GM13977 (cell line): ENCODE results near the gene SRCIN1.
"Not testable (repeated sequence)": the region's sequence is repeated elsewhere in the genome, so short reads cannot be mapped to it uniquely, and the experiment has no call there.

Experiments
- DNase-seq: peaks from one replicate; pipeline ENCODE4 v3.0.0; 2012; ENCODE audit warnings: low spot score
- in situ Hi-C: fragments of 300-500 bp; cut with MboI; formaldehyde crosslinking; loops from one replicate; pipeline ENCODE4 v1.12.0; 2022; ENCODE audit warnings: low sequenced_read_pairs, low pct_unique_long_range_greater_than_20kb, mixed read lengths, inconsistent platforms; ENCODE audit not compliant: unreplicated experiment
- TF ChIP-seq, protein P1 (sequence below): IDR thresholded peaks from 2 replicates; pipeline ENCODE4 v1.5.1; 2012; ENCODE audit warnings: mild to moderate bottlenecking, control low read depth; ENCODE audit not compliant: insufficient read depth; ENCODE audit errors: extremely low read depth, missing control alignments

Gene SRCIN1

DNA sequence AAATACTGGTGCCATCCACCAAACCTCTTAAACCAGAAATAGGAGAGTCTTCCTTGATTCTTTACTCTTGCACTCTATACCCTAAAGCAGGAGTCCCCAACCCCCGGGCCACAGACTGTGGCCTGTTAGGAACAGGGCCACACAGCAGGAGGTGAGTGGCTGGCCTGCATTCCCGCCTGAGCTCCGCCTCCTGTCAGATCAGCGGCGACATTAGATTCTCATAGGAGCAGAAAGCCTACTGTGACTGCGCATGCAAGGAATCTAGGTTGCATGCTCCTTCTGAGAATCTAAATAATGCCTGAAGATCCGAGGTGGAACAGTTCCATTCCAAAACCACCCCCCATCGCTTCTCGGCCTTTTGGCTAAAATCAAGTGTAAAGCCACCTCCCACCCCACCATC lies 30.3 kb upstream of the SRCIN1 start:
- in situ Hi-C loops: no loop called here
- TF ChIP-seq, protein P1, sequence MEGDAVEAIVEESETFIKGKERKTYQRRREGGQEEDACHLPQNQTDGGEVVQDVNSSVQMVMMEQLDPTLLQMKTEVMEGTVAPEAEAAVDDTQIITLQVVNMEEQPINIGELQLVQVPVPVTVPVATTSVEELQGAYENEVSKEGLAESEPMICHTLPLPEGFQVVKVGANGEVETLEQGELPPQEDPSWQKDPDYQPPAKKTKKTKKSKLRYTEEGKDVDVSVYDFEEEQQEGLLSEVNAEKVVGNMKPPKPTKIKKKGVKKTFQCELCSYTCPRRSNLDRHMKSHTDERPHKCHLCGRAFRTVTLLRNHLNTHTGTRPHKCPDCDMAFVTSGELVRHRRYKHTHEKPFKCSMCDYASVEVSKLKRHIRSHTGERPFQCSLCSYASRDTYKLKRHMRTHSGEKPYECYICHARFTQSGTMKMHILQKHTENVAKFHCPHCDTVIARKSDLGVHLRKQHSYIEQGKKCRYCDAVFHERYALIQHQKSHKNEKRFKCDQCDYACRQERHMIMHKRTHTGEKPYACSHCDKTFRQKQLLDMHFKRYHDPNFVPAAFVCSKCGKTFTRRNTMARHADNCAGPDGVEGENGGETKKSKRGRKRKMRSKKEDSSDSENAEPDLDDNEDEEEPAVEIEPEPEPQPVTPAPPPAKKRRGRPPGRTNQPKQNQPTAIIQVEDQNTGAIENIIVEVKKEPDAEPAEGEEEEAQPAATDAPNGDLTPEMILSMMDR: no peak
- no peak for DNase-seq

DNA sequence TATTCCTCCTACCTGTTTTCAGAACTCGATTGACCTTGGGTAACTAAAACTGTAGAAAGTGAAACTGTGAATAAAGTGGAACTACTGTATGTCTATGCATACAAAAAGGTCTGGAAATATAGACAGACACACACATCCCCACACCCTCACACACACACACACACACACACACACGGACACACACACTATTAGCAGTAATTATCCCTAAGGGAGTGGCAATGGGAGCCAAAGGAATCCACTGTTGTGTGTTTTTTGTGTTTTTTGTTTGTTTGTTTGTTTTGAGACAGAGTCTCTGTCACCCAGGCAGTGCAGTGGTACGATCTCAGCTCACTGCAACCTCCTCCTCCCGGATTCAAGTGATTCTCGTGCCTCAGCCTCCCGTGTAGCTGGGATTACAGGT lies 26.6 kb upstream of the SRCIN1 start:
- TF ChIP-seq, protein P1: no peak
- in situ Hi-C loops: no loop called here
- no peak for DNase-seq

DNA sequence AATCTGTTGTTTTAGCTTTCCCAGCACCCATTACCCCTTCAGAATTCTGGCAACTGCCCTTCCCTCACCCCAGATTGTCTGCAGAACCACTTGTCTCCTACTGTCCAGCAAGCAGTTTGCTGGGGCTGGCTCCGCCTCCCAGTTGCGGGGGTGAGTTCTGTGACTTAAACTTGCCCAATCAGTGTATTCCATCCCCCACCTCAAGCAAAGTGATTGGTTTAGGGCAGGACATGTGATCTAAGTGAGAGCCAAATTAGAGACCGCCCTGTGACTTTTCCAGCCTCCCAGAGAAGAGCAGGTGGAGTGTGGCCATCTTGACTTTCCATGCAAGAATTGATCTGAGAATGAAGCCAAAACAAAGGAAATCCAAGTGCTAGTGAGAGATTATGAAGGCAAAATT lies 22.7 kb upstream of the SRCIN1 start:
- TF ChIP-seq, protein P1: no peak
- DNase-seq: no peak
- in situ Hi-C loops: no loop called here

DNA sequence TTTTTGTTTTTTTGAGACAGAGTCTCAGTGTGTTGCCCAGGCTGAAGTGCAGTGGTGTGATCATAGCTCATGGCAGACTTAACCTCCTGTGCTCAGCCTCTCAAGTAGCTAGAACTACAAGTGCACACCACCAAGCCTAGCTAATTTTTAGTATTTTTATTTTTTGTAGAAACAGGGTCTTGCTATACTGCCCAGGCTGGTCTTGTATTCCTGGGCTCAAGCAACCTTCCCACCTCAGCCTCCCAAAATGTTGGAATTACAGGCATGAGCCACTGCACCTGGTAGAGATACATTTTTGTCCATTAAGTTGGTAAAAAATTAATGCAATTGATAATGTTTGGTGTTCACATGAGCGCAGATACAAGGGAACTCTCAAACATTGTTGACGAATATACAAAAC lies 22.2 kb upstream of the SRCIN1 start:
- TF ChIP-seq, protein P1: no peak
- in situ Hi-C loops: no loop called here
- no peak for DNase-seq

DNA sequence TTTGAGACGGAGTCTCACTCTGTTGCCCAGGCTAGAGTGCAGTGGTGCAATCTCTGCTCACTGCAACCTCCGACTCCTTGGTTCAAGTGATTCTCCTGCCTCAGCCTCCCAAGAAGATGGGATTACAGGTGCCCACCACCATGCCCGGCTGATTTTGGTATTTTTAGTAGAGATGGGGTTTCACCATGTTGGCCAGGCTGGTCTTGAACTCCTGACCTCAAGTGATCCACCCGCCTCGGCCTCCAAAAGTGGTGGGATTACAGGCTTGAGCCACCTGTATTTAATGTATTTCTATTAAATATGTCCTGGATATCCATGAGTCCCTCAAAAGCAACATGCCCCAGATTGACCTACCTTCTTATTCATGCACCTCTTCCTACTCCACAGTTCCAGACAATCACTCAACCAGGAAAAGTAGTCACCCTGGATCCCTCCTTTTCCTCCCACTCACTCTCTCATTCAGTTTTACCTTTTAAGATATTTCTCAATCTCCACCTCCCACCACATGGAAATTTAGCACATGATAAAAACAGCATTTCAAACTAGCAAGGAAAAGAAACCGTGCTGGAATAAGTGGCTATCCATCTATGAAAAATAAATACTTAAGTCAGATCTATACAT lies 21.0 kb upstream of the SRCIN1 start:
- in situ Hi-C loops, DNase-seq: not testable (repeated sequence)

DNA sequence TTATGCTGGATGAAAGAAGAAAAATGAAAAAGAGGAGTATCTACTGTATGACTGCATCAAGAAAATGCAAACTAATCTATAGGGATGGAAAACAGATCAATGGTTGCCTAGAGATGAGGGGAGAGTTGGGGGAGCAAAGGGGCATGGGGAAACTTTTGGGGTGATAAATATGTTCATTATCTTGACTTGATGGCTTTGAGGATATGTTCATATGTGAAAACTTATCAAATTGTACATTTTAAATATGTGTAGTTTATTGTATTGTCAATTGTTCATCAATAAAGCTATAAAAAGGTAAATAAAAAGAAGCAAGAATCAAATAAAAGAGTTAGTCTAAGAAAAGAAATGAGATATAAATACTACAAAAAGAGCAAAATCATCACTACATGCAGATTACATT lies 19.7 kb upstream of the SRCIN1 start:
- DNase-seq: no peak
- in situ Hi-C loops: no loop called here
- TF ChIP-seq, protein P1: no peak

DNA sequence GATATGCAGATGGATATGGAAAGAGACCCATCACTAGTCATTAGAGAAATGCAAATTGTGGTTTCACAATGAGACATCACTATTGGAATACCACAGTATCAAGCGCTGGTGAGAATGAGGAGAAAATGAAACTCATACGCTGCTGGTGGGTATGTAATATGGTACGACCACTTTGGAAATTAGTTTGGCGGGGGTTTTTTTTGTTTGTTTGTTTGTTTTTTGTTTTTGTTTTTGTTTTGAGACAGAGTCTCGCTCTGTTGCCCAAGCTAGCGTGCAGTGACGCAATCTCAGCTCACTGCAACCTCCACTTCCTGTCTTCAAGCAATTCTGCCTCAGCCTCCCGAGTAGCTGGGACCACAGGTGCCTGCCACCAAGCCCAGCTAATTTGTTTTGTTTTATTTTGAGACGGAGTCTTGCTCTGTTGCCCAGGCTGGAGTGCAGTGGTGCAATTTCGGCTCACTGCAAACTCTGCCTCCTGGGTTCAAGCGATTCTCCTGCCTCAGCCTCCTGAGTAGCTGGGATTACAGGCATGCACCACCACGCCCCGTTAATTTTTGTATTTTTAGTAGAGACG lies 19.1 kb upstream of the SRCIN1 start:
- DNase-seq, in situ Hi-C loops: not testable (repeated sequence)

DNA sequence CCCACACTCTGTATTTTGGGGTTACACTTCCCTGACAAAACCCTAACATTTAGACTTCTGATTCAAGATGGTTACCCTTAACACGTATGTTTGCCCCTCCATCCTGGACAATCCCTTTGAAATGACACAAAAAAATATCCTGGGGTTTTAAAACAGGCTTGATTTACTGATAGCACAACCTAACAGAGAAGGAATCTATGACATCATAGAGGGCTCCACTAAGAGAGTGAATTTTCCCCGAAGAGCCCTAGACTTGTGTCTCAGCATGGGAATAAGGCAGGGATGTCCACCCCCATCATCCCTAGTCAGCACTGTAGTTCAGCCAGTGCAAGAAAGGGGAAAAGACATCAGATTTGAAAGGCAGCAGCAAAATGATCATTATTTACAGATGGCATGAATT lies 15.8 kb upstream of the SRCIN1 start:
- in situ Hi-C loops: no loop called here
- TF ChIP-seq, protein P1: no peak
- peak; percentile 1 for DNase-seq
